AG04449 (cell line): ENCODE results near the gene NFATC3.

Source experiments
- CTCF ChIA-PET: fragments of 350-600 bp; formaldehyde crosslinking; extraction: SDS; loops from one replicate; lab custom pipeline; 2021; ENCODE audit warnings: antibody characterized with exemption; lab: Yijun Ruan, JAX
- POLR2A ChIA-PET: fragments of 400-600, 350-600 bp; formaldehyde crosslinking; extraction: SDS; loops from one replicate; lab custom pipeline; 2020; ENCODE audit warnings: antibody characterized with exemption, inconsistent platforms; lab: Yijun Ruan, JAX
- DNase-seq: peaks from one replicate; pipeline ENCODE4 v3.0.0-alpha.2; 2010; ENCODE audit warnings: low read depth, low spot score
- H3K4me3 ChIP-seq: 2 replicates; pipeline ENCODE4 v1.5.1; 2011; ENCODE audit warnings: low read depth, mild to moderate bottlenecking, control low read depth, low read length
- CTCF ChIP-seq: IDR thresholded peaks from one replicate; pipeline ENCODE4 v1.5.1; 2011; ENCODE audit warnings: mild to moderate bottlenecking, moderate library complexity, low read length, control low read depth, inconsistent platforms; ENCODE audit not compliant: insufficient read depth; ENCODE audit errors: missing control alignments

The NFATC3 gene

GRCh38 chr16:68197250-68197649, 112.1 kb downstream of the NFATC3 start:
- POLR2A ChIA-PET: no interaction called here

GRCh38 chr16:68200088-68200783, 115.1 kb downstream of the NFATC3 start:
- POLR2A ChIA-PET: no interaction called here
- no peak for DNase-seq
- no peak for TF ChIP-seq CTCF
- CTCF ChIA-PET: interaction anchor here (1.3 kb wide), 1 partner anchor 30 kb away, joined by 4 read pairs; no protein-coding TSS in a partner anchor
- H3K4me3 ChIP-seq: no peak overlapping the region

More at GRCh38 chr16:68197250-68197649, 112.1 kb downstream of the NFATC3 start:
- DNase-seq: no peak
- CTCF ChIA-PET: interaction anchor here (0.6 to 2.3 kb wide), 4 partner anchors 19 to 156 kb away, joined by 3 to 9 read pairs (median 4); no protein-coding TSS in a partner anchor
- no peak overlapping the region for H3K4me3 ChIP-seq
- no peak for TF ChIP-seq CTCF

- no peak for DNase-seq
- POLR2A ChIA-PET: no interaction called here
- H3K4me3 ChIP-seq: no peak overlapping the region
- no peak for TF ChIP-seq CTCF
- CTCF ChIA-PET: no interaction called here
Measured at GRCh38 chr16:68202091-68202519, 116.9 kb downstream of the NFATC3 start.

- ChIA-PET POLR2A (no interaction called here), CTCF (interaction anchor here (1.3 kb wide), 1 partner anchor 123 kb away, joined by 3 read pairs; no protein-coding TSS in a partner anchor)
- H3K4me3 ChIP-seq: no peak overlapping the region
- TF ChIP-seq CTCF: no peak
- no peak for DNase-seq
Measured at GRCh38 chr16:68206245-68206644, 121.1 kb downstream of the NFATC3 start.

GRCh38 chr16:68214726-68215125, 129.6 kb downstream of the NFATC3 start:
- ChIA-PET CTCF (interaction anchor here (1.1 to 1.6 kb wide), 3 partner anchors 15 to 125 kb away, joined by 3 read pairs; no protein-coding TSS in a partner anchor), POLR2A (no interaction called here)
- TF ChIP-seq CTCF: no peak
- no peak for DNase-seq
- H3K4me3 ChIP-seq: no peak overlapping the region

DNA sequence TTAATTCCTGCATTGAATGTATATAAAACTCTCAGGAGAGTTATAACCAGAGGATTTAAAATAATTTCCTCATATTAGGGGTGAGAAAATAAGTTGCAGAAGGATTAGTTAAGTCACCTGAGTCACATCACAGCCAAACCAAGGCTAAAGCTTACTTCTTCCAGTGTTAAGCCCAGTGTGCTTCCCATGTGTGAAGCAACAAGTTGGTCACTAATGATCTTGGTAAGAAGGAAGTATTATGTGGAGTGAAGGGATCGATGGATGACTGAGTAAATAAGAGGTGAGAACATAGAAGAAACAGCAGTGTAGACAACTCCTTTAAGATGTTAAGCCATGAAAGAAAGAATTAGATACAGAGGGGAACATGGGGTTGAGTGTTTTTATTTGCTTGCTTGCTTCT, 130.1 kb downstream of the NFATC3 start:
- ChIA-PET CTCF (interaction anchor here (1.1 to 1.6 kb wide), 2 partner anchors 15 to 126 kb away, joined by 3 read pairs; no protein-coding TSS in a partner anchor), POLR2A (no interaction called here)
- TF ChIP-seq CTCF: no peak

More for the DNA sequence above, 130.1 kb downstream of the NFATC3 start:
- no peak overlapping the region for H3K4me3 ChIP-seq
- DNase-seq: no peak
